Skeletal muscle satellite cell (primary cell): ENCODE measurements around the gene ACD.

Source experiments
- H3K27me3 ChIP-seq: 2 replicates; pipeline ENCODE4 v1.7.0; 2013; ENCODE audit warnings: low read length; ENCODE audit not compliant: control insufficient read depth, insufficient read depth
- H3K36me3 ChIP-seq: 2 replicates; pipeline ENCODE4 v1.7.0; 2013; ENCODE audit warnings: mild to moderate bottlenecking, control low read depth, low read length; ENCODE audit not compliant: insufficient read depth
- H3K4me1 ChIP-seq: 2 replicates; pipeline ENCODE4 v1.7.0; 2013; ENCODE audit warnings: low read length; ENCODE audit not compliant: control insufficient read depth, insufficient read depth
- H3K4me2 ChIP-seq: 2 replicates; pipeline ENCODE4 v1.7.0; 2013; ENCODE audit warnings: mild to moderate bottlenecking, low read length
- H3K4me3 ChIP-seq: 2 replicates; pipeline ENCODE4 v1.7.0; 2013; ENCODE audit warnings: low read length
- H3K9ac ChIP-seq: 2 replicates; pipeline ENCODE4 v1.7.0; 2013; ENCODE audit warnings: mild to moderate bottlenecking, low read depth, low read length, moderate library complexity
- H3K9me3 ChIP-seq: replicated peaks from 2 replicates; pipeline ENCODE4 v1.7.0; 2013; ENCODE audit warnings: mild to moderate bottlenecking, control low read depth, low read length

ACD gene

GRCh38 chr16:67658849-67659674 lies 998 bp downstream of the ACD start:
- Histone ChIP-seq H3K27me3 (peaks cover 7% of the 10 kb centered on the region), H3K4me3 (peak overlapping the region; percentile 95), H3K4me1 (peaks cover 8% of the 10 kb centered on the region), H3K9ac (peak overlapping the region; percentile 94), H3K9me3 (no peaks in the 10 kb centered on the region), H3K36me3 (peaks cover 10% of the 10 kb centered on the region), H3K4me2 (peak overlapping the region; percentile 100)

DNA sequence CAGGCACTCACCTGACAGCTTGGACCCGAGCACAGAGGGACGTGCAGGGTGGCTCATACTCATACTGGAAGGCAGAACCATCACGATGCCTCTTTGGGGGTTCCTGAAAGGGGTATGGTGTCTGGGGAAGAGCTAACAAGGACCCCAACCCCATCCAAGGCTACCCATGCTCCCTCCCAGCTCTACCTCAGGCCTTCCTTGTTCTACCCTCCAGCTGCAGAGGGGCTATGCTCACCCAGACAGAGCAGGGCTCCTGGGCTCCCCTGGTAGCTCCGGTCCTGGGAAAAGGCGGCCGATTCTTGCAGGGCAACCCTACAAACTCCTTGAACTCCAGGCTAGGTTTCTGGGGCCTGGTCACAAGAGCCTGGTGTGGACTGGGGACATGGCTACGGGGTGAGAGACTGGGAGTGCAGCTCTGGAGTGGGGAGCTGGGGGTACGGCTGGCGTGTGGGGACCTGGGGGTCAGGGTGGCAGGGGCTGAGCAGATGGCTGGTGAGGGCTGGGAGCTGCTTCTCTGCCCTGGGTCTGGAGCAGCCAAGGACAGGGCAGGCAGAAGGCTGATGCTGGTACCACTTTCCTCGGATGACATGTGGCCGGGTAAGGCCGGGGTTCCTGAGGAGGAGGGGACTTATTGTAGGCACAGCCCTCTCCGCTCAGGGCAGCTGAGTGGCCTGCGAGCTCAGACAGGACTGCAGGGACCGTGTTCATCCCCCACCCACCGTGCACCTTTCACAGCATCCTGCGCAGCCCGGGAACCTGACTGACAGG lies 2.1 kb downstream of the ACD start:
- peaks cover 10% of the 10 kb centered on the region for H3K27me3 ChIP-seq
- peaks cover 10% of the 10 kb centered on the region for H3K36me3 ChIP-seq
- no peaks in the 10 kb centered on the region for H3K9me3 ChIP-seq
- H3K9ac ChIP-seq, result no peak overlapping the region
- H3K4me1 ChIP-seq, result peaks cover 17% of the 10 kb centered on the region
- no peak overlapping the region for H3K4me3 ChIP-seq
- no peak overlapping the region for H3K4me2 ChIP-seq

GRCh38 chr16:67657017-67657608 lies 2.9 kb downstream of the ACD start:
- Histone ChIP-seq H3K4me2 (no peak overlapping the region), H3K9ac (no peak overlapping the region), H3K27me3 (peaks cover 14% of the 10 kb centered on the region), H3K4me1 (peaks cover 19% of the 10 kb centered on the region), H3K4me3 (no peak overlapping the region), H3K9me3 (no peaks in the 10 kb centered on the region), H3K36me3 (peaks cover 10% of the 10 kb centered on the region)

DNA sequence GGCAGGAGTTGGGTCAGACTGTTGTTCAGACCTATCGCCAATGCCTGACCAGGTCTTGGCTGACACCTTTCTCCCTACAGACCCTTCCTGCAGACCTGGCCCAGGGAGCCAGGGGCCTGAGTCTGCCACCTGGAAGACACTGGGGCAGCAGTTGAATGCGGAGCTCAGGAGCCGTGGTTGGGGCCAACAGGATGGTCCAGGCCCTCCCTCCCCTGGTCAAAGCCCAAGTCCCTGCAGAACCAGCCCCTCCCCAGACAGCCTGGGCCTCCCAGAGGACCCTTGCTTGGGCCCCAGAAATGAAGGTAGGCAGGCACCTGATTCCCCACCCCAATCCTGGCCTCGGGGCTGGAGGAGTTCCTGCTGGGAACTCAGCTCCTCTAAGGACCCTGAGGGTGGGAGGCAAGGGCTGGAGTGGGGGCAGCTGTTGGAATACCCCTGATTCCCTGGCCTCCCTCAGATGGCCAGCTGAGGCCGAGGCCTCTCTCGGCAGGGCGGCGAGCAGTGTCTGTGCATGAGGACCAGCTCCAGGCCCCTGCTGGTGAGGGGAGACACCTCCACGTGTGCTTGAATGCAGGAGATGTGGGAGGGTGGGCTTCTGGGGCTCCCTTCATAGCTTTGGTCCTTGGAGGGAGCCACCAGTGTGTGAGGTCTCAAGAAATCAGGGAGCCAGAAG lies 3.6 kb downstream of the ACD start:
- H3K4me3 ChIP-seq, result no peak overlapping the region
- H3K4me1 ChIP-seq, result peaks cover 19% of the 10 kb centered on the region
- no peaks in the 10 kb centered on the region for H3K9me3 ChIP-seq
- peaks cover 21% of the 10 kb centered on the region for H3K27me3 ChIP-seq
- no peak overlapping the region for H3K4me2 ChIP-seq
- H3K36me3 ChIP-seq, result peaks cover 10% of the 10 kb centered on the region
- H3K9ac ChIP-seq, result no peak overlapping the region

GRCh38 chr16:67655363-67655762 lies 4.7 kb downstream of the ACD start:
- peaks cover 10% of the 10 kb centered on the region for H3K36me3 ChIP-seq
- H3K4me2 ChIP-seq, result no peak overlapping the region
- peaks cover 32% of the 10 kb centered on the region for H3K27me3 ChIP-seq
- H3K9me3 ChIP-seq, result no peaks in the 10 kb centered on the region
- H3K4me1 ChIP-seq, result peaks cover 19% of the 10 kb centered on the region
- no peak overlapping the region for H3K9ac ChIP-seq
- no peak overlapping the region for H3K4me3 ChIP-seq

- no peak overlapping the region for H3K4me3 ChIP-seq
- H3K4me2 ChIP-seq, result no peak overlapping the region
- peaks cover 41% of the 10 kb centered on the region for H3K27me3 ChIP-seq
- H3K36me3 ChIP-seq, result peaks cover 10% of the 10 kb centered on the region
- H3K4me1 ChIP-seq, result peaks cover 21% of the 10 kb centered on the region
- no peaks in the 10 kb centered on the region for H3K9me3 ChIP-seq
- no peak overlapping the region for H3K9ac ChIP-seq
Observed at GRCh38 chr16:67654403-67654911, 5.6 kb downstream of the ACD start.

GRCh38 chr16:67653789-67654402 lies 6.2 kb downstream of the ACD start:
- H3K9ac ChIP-seq, result no peak overlapping the region
- peak overlapping the region; percentile 69 for H3K4me3 ChIP-seq
- H3K27me3 ChIP-seq, result peaks cover 47% of the 10 kb centered on the region
- H3K9me3 ChIP-seq, result no peaks in the 10 kb centered on the region
- H3K4me2 ChIP-seq, result peak overlapping the region; percentile 99
- peaks cover 19% of the 10 kb centered on the region for H3K4me1 ChIP-seq
- H3K36me3 ChIP-seq, result peaks cover 10% of the 10 kb centered on the region

DNA sequence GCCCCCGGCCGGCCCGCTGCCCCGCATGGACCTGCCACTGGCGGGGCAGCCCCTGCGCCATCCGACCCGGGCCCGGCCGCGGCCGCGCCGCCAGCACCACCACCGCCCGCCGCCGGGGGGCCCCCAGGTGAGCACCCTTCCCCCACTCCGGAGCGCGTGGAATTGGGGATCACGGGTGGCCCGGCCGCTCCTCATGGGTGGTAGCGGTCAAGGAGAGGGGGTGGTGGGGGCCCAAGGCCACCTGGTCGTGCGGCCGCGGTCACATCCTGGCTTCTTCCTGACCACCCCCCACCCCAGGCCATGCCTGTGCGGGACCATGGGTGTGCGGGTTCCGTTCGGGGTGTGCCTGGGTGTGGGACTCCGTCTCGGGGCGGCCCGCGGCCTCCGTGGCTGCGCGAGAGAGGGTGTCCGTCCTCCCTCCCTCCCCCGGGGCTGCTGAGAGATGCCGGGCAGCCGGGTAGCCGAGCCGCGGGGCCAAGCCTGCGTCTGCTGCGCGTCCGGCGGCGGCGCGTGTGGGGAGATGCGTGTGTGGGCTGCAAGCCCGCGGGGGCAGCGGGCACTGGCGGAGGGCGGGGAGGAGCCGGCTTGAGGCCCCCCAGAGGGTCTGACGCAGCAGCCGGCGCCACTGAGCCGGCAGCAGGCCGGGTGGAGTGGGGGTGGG lies 6.8 kb downstream of the ACD start:
- Histone ChIP-seq H3K9me3 (no peaks in the 10 kb centered on the region), H3K36me3 (peaks cover 10% of the 10 kb centered on the region), H3K4me2 (peak overlapping the region; percentile 99), H3K9ac (no peak overlapping the region), H3K27me3 (peaks cover 53% of the 10 kb centered on the region), H3K4me1 (peaks cover 17% of the 10 kb centered on the region), H3K4me3 (peak overlapping the region; percentile 69)

GRCh38 chr16:67652578-67653127 lies 7.4 kb downstream of the ACD start:
- H3K36me3 ChIP-seq, result peaks cover 8% of the 10 kb centered on the region
- peak overlapping the region; percentile 99 for H3K4me2 ChIP-seq
- no peak overlapping the region for H3K9ac ChIP-seq
- H3K9me3 ChIP-seq, result no peaks in the 10 kb centered on the region
- peaks cover 59% of the 10 kb centered on the region for H3K27me3 ChIP-seq
- H3K4me3 ChIP-seq, result peak overlapping the region; percentile 69
- peaks cover 17% of the 10 kb centered on the region for H3K4me1 ChIP-seq

DNA sequence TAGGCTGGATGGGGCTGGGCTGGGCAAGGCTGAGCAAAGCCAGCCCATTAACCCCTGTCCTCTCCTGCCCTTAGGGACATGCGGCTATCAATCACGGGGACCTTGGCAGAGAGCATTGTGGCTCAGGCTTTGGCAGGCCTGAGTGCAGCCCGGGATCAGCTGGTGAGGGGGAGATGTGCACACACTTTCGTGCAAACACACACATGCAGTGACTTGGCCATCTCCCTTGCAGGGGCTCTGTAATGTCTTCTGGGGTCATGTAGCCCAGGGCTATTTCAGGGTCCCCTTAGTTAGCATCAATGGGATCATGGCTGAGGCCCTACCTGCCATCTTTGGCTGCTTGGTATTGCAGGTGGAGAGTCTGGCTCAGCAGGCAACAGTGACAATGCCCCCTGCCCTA lies 8.2 kb downstream of the ACD start:
- Histone ChIP-seq H3K4me2 (no peak overlapping the region), H3K9me3 (no peaks in the 10 kb centered on the region), H3K36me3 (peaks cover under 1% of the 10 kb centered on the region), H3K9ac (no peak overlapping the region), H3K27me3 (peaks cover 66% of the 10 kb centered on the region), H3K4me1 (peaks cover 17% of the 10 kb centered on the region), H3K4me3 (no peak overlapping the region)
